ENCODE results near the gene NME9.
"Not testable (repeated sequence)": the region's sequence is repeated elsewhere in the genome, so short reads cannot be mapped to it uniquely, and the experiment has no call there.

NME9 gene, protein sequence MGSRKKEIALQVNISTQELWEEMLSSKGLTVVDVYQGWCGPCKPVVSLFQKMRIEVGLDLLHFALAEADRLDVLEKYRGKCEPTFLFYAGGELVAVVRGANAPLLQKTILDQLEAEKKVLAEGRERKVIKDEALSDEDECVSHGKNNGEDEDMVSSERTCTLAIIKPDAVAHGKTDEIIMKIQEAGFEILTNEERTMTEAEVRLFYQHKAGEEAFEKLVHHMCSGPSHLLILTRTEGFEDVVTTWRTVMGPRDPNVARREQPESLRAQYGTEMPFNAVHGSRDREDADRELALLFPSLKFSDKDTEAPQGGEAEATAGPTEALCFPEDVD

GRCh38 chr3:138329127-138329983, at the start of gene NME9:
Gene NME9, minus strand, starts transcription at chr3:138329851. Its CDS starts 516 bp downstream, at chr3:138329335.
- DNase-seq: peak; percentile 92

DNA sequence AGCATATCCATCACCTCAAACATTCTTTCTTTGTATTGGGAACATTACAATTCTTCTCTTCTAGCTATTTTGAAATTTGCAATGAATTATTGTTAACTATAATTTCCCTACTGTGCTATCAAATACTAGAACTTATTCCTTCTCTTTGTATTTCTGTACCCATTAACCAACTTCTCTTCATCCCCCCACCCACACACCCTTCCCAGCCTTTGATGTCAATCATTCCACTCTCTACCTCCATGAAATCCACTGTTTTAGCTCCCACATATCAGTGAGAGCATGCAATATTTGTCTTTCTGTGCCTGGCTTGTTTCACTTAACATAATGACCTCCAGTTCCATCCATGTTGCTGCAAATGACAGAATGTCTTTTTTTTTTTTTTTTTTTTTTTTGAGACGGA, 49.3 kb upstream of the NME9 start:
- DNase-seq: no peak

DNA sequence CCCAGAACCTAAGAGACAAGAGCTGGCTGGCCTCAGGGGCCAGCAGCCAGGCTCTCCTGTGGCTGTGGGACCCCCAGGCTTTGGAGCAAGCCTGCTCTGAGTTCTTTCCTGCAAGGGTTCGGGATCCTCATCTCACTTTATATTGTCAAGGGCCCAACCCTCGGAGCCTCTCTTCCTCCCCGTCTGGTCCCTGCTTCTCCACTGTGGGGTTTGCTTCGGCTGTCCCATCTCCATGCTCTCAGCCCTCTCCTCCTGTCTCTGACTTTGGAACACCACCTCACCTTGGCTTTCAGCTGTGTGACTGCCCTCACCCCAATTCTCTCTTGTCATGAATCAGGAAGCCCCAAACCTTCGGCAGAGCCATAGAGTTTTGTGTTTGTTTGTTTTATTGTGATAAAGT, 48.7 kb upstream of the NME9 start:
- no peak for DNase-seq

- DNase-seq: no peak
These were observed 48.2 kb upstream of the NME9 start for GRCh38 chr3:138377804-138378203.

DNA sequence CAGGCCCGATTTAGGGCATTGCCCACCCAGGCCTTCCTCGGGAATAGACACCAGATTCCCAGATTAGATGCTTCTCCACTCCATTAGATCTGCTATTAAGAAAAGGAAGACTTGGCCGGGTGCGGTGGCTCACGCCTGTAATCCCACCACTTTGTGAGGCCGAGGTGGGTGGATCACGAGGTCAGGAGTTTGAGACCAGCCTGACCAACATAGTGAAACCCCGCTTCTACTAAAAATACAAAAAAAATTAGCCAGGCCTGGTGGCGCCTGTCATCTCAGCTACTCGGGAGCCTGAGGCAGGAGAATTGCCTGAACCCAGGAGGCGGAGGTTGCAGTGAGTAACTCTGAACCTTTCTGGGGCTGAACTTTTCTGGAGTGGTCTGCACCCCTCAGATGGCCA, 47.6 kb upstream of the NME9 start:
- DNase-seq: not testable (repeated sequence)

DNA sequence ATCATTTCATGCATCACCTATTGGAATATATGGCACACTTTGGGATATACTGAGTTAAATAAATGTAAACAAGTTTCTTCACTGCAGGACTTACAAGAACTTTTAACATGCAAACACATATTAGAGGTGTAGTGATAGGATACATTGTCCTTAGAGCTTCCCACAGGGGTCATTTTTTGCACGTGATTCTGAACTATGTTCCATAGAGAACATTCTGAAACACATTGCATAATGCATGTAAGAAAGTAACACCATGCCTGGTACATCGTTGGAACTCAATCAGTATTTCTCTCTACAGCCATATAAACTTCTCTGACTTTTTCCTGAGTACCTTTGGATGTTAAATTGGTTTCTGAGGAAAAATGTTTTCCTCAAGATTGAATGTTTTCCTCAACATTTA, 47.0 kb upstream of the NME9 start:
- no peak for DNase-seq

GRCh38 chr3:138375447-138375846, 45.8 kb upstream of the NME9 start:
- DNase-seq: no peak

GRCh38 chr3:138374573-138375134, 45.0 kb upstream of the NME9 start:
- DNase-seq: no peak

- DNase-seq: no peak
These were observed 44.1 kb upstream of the NME9 start for GRCh38 chr3:138373736-138374094.

GRCh38 chr3:138373087-138373735, 43.6 kb upstream of the NME9 start:
- no peak for DNase-seq

DNA sequence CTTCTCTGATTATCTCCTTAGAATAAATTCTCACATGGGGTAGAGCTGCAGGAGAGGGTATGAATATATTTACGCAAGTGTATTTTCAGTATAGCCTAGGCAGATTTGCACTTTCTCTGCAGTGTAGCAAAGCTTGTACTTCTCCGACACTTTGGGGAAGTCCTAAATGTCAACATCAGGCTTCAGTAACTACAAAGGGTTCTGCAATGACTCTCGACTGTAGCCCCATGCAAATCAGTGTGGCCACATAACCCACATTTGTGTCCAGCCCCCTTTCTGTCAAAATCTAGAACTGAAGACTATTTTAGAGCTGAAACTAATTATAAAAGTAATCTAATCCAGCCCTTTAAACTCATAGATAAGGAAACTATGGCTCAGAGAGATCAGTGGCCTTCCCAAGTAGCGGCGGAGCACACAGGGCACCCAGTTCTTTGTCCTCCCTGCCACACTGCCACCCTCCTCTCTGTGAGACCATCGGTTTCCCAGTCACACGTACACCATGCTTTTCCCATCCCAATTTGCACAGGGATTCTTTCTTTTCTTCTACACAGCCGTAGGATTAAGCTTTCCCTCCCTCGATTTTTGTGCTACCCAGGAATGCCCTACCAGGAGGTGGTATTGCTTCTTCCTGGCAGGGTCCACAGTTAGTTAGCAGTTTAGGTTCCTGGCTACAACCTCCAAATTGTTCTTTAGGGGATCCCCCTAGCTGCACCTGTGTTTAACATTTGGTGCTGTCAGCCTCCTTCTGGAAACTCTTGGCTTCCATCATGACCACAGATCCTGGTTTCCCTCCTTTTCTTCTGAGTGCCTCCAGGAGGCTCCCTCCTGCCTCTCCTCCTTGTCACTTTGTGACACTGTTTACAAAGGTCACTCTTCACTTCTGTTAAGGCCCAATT, 41.7 kb upstream of the NME9 start:
- no peak for DNase-seq

- no peak for DNase-seq
These were observed 40.7 kb upstream of the NME9 start for GRCh38 chr3:138370321-138370720.

GRCh38 chr3:138369151-138369900, 39.7 kb upstream of the NME9 start:
- DNase-seq: no peak

DNA sequence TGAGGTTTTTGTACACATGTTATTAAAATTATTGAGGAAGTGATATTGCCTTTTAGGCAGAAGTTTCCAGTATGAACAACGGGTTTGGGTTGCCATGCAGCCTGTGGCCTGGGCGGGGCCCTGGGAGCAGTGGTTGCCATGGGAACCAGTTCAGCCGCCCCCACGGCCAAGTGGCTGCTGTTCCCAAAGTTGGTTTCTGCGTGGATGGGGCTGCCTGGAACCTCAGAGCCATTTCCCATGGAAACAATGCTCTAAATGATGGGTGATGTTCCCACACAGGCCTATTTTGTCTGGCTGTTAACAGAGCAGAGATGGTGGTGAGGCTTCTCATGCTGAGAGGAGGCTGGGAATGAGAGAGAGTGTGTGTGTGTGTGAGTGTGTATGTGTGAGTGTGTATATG, 38.3 kb upstream of the NME9 start:
- no peak for DNase-seq

DNA sequence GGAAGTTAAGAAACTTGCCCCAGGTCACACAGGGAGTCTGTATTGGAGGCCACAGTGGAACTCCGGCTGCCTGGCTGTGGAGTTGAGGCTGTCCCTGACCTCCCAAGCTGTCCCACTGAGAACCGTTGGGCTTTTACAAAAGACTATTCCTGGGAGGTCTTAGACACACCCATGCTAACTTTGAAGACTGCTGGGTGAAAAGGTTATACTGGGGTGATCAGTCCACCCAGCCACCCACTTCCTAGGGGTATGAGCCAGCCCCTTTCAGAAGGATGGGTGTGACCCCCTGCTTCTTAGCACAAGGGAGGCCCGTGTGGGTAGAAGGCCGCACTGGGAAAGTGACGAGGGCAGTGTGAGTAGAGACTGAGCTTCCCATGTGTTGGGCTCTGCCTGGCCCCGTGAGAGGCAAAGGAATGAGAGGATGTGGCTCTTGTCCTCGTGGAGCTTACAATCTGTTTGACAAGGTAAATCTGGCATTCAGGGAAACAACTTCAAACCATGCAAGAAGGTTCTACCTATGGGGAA, 37.7 kb upstream of the NME9 start:
- no peak for DNase-seq

DNA sequence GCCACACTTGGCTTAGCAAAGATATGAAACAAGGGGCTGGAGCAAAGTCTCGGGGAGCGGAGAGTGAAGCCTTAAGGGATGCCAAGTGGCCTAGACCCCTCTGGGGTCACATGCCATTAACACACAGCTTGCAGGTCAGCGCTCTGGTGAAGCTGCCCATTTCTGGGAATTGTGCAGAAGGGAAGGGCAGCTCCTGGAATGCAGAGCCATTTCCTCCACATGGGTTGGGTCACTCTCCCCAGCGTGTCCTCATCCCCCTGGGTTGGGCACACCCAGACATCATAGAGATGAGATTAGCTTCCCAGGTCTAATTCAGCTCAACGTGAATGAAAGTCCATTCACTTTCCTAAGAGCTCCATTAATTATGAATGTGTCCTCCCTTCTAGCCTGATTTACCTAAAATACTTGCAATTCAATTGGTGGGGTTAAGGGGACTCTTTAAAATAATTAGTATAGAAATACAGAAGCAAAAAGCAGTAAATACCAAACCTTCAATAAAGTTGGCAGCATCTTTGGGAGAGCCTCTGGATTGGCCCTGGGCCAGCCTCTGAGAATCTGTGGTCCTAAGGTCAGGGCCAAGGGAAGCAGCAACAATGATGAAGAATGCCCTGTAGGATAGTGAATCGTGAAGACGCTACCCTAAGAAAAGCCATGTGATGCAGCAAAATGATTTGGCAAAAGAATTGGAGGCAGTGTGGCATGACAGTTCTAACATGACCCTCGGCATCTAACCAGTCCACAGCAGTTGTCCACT, 36.5 kb upstream of the NME9 start:
- no peak for DNase-seq

- DNase-seq: no peak
These were observed 35.6 kb upstream of the NME9 start for GRCh38 chr3:138365253-138365555.

DNA sequence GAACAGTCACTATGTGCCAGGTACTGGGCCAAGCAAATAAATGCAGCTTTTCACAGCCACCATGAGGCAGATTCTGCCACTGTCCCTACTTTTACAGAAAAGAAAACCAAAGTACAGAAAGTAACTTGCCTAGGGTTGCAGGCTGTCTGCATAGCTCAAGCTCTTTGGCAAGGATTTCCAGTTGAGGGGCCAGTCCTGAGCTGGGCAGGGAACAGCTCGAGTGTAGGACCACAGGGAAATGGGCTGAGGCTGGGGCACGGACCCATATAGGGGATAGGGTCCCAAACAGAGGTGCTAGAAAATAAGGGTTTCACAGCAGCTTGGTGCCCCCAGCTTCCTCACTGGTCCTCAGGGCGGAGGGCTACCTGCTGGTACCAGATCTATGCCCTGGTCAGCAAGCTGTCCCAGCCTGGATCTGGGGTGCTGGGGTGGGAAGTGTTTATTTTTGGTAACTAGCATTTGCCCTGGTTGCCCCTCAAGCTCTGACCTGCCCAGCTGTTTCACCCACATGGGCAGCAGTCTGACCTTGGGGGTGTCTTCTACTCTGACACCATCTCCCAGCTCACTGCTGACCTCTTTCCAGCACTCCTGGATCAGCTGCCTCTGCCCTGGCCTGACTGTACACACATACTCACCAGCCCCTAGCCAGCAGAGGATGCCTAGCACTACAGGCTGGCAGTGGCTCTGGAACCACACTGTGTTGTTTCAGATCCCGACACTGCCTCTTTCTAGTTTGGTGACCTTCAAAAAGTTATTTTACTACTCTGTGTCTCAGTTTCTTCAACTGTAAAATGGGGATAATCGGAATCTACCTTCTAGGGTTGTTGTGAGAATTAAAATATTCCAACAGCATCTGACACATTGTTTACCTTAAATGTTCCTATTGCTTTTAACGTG, 35.0 kb upstream of the NME9 start:
- no peak for DNase-seq

DNA sequence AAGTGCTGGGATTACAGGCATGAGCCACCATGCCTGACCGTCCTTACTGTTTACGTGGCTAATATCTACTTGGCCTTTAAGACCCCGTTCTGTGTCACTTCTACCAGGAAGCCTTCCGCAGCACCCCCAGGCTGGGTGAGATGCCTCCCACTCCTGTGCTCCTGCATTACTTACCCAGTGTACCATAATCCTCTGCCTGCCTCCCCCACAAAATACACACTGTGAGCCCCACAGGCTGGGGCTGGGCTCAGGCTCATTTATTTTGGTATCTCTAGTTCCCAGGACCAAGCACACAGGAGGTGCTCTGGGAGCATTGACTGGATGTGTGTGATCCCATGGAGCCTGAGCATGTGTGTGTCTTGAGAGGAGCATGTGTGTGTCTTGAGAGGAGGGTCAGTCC, 33.7 kb upstream of the NME9 start:
- DNase-seq: no peak

GRCh38 chr3:138362538-138362937, 32.9 kb upstream of the NME9 start:
- DNase-seq: no peak

Data from stimulated activated CD8-positive, alpha-beta memory T cell treated with anti-CD3 and anti-CD28 coated beads, Interleukin-4, amount 100 ng/mL, for 48 hours (primary cell).